Measurements from ENCODE around the gene CDKN2D.

CDKN2D gene

DNA sequence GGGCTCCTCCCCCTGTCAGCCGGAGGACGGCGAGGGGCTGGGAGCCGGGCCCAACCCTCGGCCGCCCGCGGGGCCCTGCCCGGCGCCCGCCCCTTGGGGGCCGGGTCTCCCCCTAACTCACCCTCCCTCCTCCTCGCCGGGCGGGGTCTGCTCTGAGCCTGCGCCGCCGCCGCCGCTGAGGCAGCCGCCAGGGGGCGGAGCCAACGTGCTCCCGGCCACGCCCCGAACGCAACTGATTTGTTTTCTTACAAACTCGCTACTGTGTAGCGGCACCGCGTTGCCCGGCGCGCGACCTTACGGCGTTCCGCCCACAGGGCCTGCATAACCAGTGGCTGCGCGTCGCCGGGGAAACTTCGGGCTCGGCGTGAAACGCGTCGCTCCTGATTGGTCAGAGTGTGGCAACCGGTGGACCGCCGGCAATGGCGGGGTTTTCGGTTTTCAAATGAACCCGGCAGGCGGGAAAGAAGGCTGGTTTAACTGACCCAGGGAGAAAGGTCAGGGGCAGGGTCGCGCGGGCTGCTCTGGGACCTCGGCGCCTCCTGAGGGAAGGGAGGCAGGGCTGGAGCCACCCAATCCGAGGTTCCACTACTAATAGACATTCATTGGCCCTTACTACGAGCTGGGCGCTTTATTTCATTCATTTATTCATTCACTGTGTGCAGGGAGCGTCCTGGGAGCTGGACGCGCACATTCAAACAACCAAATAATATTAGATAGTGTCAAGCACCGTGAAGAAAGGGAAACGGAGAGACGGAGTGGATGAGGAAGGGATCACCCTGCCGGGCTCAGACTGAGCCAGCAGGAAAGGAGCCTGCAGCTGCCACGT is at the start of gene CDKN2D:
Gene CDKN2D, minus strand, starts transcription at position 154 of the 826 bp plus-strand sequence. CDS start 326 bp downstream, outside the sequence.
- in situ Hi-C loops (cut with MboI; ENCODE audit: low sequenced_read_pairs) = no loop called here

DNA sequence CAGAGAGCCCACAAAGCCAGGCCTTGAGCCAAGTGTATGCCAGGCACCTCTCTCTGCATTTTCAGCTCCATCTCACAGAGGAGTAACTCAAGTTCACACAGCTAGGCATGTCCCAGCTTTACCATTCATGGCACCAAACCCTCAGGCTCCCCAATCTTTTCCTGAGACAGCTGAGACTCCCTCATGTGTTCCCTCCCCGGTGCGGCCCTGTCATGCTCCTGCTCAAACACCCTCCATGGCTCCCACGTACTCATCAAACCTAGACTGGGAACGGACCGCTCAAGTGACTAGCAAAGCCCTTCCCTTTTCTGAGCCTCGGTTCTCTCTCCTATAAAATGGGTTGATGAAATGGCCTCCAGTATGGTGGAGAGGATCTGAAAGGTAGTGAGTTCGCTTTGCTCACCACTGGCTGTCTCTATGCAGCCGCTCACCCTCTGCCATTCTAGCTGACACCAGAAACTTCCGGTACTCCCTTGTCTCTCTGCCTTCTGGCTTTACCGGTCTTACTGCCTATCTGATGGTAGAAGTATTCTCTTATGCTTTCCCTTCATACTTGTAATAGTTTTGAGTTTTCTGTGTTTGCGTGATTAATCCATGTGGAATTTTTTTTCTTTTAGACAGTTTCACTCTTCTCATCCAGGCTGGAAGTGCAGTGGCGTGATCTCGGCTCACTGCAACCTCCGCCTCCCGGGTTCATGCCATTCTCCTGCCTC is 48.8 kb upstream of the CDKN2D start:
- in situ Hi-C loops (cut with MboI; ENCODE audit: low sequenced_read_pairs) = no loop called here

DNA sequence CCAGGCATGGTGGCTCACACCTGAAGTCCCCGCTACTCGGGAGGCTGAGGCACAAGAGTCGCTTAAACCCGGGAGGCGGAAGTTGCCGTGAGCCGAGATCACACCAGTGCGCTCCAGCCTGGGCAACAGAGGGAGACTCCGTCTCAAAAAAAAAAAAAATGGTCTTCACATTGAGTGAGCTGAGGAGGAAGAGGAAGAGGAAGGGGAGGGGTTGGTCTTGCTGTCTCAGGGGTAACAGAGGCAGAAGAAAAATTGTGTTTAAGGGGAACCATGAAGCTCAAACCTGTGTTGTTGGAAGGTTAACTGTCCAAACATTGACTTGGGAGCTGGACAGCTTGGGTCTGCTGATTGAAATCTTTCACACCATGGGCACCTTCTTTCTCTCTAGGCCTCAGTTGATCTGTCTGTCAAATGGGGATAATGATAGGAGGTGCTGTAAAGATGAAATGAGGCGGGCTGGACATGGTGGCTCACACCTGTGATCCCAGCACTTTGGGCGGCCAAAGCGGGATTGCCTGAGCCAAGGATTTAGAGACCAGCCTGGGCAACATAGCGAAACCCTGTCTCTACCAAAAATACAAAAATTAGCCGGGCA is 46.7 kb upstream of the CDKN2D start:
- in situ Hi-C loops (cut with MboI; ENCODE audit: low sequenced_read_pairs) = no loop called here

DNA sequence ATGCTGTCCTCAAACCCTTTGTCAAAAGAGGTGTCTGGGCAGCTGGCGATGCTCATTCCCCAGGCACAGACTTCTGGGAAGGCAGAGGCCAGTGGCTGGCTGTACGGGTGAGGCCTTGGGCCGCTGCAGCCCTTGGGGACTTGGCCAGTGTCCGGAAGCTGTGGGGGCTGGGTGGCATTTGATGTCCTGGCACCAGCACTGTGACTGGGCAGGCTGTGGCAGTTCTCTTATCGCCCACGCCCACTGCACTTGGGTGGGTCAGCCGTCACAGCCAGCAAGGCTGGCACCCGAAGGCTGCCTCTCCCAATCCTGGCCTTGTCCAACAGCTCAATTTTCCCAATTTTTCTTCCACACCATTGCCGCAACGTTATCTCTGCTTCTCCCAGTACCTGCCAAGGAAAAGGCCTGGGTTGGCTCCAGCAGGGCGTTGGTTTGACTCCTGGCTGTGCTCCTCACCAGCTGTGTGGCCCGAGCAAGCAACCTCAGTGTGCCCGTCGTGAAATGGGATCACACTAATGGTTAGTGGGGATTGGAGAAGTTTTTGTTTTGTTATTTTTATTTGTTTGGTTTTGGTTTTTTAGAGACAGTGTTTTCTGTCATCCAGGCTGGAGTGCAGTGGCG is 43.8 kb upstream of the CDKN2D start:
- in situ Hi-C loops (cut with MboI; ENCODE audit: low sequenced_read_pairs) = no loop called here

DNA sequence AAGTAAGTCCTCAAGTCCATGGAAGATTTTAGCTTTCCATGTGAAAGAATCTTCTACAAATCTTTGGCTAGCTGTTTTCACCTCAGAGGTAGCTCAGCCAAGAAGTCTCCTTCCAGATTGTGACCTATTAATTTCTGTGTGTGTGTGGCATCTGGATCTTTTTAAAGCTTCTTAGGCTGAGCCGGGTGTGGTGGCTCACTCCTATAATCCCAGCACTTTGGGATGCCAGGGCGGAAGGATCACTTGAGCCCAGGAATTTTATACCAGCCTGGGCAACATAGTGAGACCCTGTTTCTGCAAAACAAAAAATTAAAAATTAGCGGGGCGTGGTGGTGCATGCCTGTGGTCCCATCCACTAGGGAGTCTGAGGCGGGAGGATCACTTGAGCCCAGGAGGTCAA is 43.1 kb upstream of the CDKN2D start:
- in situ Hi-C loops (cut with MboI; ENCODE audit: low sequenced_read_pairs) = no loop called here

DNA sequence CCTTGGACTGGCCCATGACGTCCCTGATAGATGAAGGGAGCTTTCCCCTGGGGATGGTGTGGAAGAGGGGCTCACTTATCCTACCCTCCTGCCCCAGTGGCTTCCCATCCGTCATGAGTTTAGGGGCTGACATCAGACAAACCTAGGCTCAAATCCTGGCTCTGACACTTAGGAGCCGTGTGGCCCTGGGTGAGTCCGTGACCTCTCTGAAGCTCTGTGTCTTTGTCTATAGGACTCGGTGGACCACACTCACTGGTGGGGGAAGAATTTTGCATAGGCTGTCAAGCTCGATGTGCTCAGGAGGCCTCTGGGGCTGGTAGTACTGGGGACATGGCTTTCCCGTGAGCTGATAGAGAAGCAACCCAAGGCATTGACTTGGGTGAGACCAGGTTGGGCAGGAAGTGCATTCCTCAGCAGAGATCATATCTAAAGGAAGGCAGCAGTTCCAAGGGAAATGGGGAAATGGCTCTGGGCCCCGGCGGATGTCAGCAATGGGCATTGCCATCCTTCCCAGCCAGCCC is 35.7 kb upstream of the CDKN2D start:
- in situ Hi-C loops (cut with MboI; ENCODE audit: low sequenced_read_pairs) = no loop called here

DNA sequence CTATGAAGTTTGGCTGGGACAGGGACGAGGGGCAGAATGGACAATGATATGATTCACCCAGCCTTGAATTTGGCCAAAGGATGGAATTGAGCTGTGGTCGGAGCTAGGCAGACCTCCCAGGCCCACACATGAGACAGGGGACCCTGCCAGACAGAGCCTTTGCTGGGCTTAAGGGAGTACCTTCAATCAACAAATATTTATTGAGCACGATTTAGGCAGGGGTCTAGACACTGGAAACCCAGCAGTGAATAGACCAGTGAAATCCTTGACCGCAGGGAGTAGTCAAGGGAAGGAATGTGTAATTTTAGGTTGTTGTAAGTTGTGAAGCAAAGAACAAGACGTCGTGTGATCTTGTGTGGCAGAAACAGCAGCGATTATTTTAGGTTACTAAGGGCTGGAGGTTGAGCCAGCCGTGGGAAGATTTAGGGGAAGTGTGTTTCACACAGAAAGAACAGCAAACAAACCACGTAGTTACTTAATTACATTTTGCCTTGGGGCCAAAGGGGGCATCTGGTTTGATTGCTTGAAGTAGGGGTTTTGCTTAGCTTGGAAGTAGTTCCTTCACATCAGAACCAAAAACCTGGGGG is 35.2 kb upstream of the CDKN2D start:
- in situ Hi-C loops (cut with MboI; ENCODE audit: low sequenced_read_pairs) = no loop called here

DNA sequence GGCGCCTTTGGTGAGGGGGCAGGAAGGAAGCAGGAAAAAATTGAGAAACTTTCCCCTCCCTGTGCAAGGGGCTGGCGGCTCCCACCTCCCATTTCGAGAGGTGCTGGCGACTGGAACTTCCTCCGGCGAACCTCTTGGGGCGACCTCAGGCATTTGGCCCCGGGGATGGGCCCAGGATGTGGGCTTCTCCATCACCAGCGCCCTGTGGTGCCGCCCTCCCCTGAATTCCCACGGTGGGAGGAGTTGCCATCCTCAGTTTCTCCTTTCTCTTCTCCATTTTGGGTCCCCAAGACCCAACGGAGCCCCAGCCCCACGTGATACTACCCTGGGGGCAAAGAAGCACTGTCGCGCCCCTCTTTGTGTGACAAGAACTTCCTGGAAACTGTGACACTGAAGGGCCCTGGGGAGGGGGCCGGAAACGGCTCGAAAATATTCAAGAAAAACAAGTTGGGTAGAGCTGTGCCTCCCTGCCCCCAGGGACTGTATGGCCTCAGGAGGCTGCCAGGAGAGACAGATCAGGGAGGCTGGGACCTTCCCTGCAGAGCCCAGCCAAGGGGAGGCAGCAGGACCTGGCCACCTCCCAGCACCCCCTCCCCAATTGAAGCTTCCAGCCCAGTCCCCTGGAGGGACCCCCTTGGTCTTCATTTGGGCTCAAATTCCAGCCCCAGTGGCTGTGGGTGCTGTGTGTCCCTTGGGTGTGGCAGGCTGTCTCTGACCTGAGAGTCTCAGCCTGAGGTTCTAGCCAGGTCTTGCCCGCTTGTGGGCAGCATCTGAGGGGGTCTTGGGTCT is 34.5 kb upstream of the CDKN2D start:
- in situ Hi-C loops (cut with MboI; ENCODE audit: low sequenced_read_pairs) = no loop called here

DNA sequence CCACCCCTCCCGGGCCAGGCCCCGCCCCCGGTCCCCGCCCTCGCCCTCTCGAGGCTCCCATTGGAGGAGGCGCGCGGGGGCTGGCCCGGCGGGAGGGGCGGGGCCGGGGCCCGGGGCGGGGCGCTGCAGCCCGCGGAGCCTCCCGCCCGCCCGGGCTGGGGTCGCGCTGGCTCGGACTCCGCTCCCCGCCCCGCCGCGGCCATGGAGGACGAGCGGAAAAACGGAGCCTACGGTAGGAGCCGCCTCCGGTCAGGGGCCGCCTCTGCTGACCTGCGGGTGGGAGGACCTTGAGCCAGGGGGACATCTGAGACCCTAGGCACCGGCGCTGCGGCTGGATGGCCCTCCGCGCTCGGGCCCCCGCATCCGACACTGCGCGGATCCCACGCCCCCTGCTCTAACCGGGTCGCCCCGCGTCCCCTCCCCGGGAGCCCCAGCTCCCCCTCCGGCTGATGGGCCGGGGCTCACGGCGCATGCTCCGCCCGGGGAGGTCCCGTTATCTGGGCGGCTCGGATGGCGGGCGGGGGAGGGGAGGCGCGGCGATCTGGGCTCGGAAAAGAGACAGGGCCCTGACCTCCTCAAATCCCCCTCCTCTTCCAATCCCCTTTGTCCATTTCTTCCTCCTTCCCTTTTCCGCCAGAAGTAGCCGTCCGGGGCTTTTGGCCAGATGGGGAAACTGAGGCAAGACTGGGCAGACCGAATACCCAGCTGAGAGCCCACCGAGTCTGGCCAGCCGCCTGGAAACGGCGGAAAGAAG is 33.7 kb upstream of the CDKN2D start:
- in situ Hi-C loops (cut with MboI; ENCODE audit: low sequenced_read_pairs) = no loop called here

DNA sequence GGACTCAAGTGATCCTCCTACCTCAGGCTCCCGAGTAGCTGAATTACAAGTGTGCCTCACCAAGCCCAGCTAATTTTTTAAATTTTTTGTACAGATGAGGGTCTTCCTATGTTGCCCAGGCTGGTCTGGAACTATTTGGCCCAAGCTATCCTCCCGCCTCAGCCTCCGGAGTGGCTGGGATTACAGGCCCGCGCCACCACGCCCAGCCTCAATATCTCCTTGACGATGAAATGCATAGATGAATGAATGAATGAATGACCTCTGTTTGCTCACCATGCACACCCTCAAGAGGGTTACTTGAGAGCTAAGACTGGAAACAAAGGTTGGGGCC is 33.2 kb upstream of the CDKN2D start:
- in situ Hi-C loops (cut with MboI; ENCODE audit: low sequenced_read_pairs) = no loop called here

DNA sequence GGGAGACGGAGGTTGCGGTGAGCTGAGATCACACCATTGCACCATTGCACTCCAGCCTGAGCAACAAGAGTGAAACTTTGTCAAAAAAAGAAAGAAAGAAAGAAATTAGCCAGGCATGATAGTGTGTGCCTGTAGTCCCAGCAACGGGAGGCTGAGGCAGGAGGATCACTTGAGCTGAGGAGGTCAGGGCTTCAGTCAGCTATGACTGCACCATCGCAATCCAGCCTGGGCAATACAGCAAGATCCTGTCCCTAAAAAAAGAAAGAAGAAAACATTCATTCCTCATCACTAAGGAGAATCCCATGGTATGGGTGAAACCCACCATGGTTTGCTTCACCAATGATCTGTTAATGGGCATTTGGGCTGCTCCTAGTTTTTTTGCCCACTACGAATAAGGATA is 31.4 kb upstream of the CDKN2D start:
- in situ Hi-C loops (cut with MboI; ENCODE audit: low sequenced_read_pairs) = no loop called here

DNA sequence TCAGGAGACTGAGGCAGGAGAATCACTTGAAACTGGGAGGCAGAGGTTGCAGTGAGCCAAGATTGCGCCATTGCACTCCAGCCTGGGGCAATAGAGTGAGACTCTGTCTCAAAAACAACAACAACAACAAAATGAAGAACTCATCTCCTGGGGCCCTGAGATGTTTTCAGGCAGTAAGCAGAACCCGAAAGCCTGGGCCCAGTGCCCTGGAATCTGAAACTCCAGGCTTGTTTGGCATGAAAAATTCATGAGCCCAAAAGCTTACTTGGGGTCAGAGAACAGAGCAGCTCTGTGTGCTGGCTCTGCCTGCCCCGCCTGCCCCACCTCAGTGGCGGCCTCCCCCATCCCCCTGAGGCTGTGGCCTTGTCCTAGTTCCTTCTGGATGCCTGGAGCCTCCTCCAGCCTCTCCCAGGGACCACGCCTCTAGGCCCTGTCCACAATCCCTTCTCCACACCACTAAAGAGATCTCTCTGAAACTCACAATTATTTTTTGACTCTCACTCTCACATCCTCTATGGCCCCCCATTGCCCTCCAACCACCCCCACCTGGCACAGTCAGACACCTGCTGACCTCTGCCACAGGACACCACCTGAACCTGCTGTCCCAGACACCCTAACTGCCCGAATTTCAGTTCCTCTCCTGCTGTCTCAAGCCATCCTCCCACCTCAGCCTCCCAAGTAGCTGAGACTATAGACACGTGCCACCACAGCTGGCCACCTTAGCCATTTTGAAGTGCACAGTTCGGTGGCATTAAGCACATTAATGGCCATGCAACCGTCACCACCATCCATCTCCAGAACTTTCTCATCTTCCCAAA is 25.2 kb upstream of the CDKN2D start:
- in situ Hi-C loops (cut with MboI; ENCODE audit: low sequenced_read_pairs) = no loop called here

DNA sequence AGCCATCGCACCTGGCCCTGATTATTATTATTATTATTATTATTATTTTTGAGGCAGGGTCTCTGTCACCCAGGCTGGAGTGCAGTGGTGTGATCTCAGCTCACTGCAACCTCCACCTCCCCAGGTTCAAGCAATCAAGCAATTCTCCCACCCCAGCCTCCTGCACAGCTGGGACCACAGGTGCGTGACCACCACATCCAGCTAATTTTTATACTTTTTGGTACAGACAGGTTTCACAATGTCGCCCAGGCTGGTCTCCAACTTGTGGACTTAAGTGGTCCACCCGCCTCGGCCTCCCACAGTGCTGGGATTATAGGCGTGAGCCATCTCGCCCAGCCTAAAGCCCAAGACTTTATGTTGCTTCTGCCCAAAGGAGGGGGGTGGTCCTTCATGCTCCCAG is 24.4 kb upstream of the CDKN2D start:
- in situ Hi-C loops (cut with MboI; ENCODE audit: low sequenced_read_pairs) = no loop called here

DNA sequence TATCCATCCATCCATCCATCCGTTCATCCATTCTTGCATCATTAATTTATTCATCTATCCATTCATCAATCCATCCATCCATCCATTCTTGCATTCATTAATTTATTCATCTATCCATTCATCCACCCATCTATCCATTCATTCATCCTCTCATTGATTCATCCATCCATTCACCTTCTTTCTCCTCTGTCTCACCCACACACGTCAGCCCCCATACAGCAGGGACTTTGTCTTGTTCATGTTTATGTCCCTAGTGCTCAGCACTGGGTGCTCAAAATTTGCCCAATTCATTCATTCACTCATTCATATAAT is 19.0 kb upstream of the CDKN2D start:
- in situ Hi-C loops (cut with MboI; ENCODE audit: low sequenced_read_pairs) = no loop called here

DNA sequence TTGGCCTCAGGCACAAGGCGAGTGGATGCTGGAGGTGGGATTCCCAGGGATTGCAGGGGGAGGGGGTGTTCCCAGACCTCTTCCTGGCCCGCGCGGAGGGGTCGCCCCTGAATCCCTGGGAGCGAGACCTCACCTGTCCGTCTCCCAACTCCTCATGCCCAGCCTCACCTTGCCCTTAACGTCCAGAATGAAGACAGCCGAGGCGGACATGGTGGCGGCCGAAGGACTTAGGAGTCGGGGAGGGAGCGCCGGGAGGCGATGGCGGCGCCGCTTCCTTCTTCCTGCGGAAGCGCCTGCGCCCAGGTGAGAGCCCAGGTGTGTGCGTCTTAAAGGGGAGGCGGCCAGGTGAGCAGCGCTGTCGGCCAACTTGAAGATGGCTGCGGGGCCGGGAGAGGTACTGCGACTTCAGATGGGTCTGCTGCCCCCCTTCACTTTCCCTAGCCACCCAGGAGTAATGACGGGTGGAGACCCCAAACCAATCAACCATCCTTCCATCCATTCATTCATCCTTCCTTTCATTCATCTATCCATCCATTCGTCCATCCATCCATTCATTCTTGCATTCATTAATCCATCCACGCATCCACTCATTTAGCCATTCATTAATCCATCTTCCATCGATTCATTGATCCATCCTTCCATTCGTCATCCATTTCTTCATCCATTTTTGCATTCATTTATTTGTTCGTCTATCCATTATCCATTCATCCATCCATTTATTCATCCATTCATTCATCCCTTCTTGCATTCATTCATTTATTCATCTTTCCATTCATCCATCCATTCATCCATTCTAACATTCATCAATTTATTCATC is 18.5 kb upstream of the CDKN2D start, which contains the start of gene AP1M2:
Gene AP1M2, minus strand, starts transcription at position 291 of the 817 bp plus-strand sequence. Its CDS starts 81 bp downstream, at position 210.
- in situ Hi-C loops (cut with MboI; ENCODE audit: low sequenced_read_pairs) = no loop called here

DNA sequence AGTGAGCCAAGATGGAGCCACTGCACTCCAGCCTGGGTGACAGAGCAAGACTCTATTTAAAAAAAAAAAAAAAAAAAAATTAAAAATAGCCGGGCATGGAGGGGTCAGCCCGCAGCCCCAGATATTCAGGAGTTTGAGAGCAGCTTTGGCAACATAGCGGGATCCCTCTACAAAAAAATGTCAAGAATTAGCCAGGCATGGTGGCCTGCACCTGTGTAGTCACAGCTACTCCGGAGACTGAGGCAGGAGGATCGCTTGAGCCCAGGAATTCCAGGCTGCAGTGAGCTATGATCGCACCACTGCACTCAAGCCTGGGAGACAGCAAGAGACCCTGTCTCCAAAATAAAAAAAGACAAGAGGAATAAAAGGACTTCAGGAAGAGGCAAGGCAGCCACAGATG is 17.6 kb upstream of the CDKN2D start:
- in situ Hi-C loops (cut with MboI; ENCODE audit: low sequenced_read_pairs) = no loop called here

DNA sequence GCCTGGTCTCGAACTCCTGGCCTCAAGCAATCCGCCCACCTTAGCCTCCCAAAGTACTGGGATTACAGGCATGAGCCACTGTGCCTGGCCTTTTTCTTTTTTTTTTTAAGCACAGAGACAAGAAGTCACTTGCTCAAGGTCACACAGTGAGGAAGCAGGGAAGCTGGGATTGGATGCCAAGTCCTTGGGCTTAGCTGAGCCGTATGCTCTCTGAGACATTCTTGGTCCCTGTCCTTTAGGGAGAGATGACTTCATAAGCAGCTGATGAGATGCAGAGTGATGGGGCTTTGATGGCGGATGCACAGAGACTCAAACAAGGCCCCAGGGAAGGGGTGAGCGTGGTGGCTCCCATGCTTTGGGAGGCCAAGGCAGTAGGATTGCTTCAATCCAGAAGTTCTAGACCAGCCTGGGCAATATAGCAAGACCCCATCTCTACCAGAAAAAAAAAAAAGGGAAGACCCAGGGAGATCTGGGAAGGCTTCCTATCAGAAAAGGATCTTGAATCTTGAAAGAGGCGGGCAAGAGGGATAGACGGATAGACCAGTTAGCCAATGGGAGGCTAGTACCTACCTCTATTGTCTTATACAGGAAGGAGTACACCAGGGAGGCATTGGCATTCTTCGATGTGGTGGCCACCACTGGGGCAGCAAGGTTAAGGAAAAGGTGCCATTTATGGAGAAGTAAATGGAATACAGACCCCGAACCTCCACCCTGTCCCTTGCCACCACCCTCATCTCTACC is 14.4 kb upstream of the CDKN2D start:
- in situ Hi-C loops (cut with MboI; ENCODE audit: low sequenced_read_pairs) = loop anchor here (5.0 kb wide), 1 partner anchor 59 kb away; no protein-coding TSS in a partner anchor

Data from HL-60/S4 (cell line).